HCT116 (cell line): ENCODE results near the gene SOCS3. TPM values are rescaled to one million over a fixed set of nuclear protein-coding genes. Genes with fewer than 3 reads are reported as not detected.

Experiments used
- ATAC-seq: fragments of 200-7000 bp; cut with Tn5 transposase; 2 replicates; pipeline ENCODE4 v1.9.1; 2020; ENCODE audit warnings: mild to moderate bottlenecking, moderate library complexity
- BruUV-seq: library from RNA; stranded (reverse); fragments of 400-500 nt; replicated peaks from 2 replicates; lab custom pipeline; 2021; lab: Mats Ljungman, UMichigan
- CTCF ChIA-PET: fragments of 300-600 bp; sonication (Branson Sonifier 250); formaldehyde crosslinking; loops from one replicate; lab custom pipeline; 2021; ENCODE audit warnings: antibody characterized with exemption; lab: Charles Lee
- POLR2A ChIA-PET: fragments of 300-600, 350-600 bp; sonication (Branson Sonifier 250); formaldehyde crosslinking; loops from one replicate; lab custom pipeline; 2021; ENCODE audit warnings: antibody characterized with exemption; lab: Charles Lee
- RAD21 ChIA-PET, 2 experiments: fragments of 300-600 bp; sonication (Branson Sonifier 250); formaldehyde crosslinking; loops; one replicate each; lab custom pipeline; 2023; ENCODE audit warnings: low total read pairs in 2 of 2; ENCODE audit not compliant: uncharacterized antibody in 2 of 2, unreplicated experiment in 2 of 2, low non-redundant PET in 1 of 2; lab: Charles Lee
- DNase-seq: peaks from one replicate; pipeline ENCODE4 v3.0.0-alpha.2; 2010; ENCODE audit warnings: low read depth, low spot score
- H2AFZ ChIP-seq: fragments of 200-600 bp; shearing (Covaris generic), sonication (generic); 2 replicates; pipeline ENCODE4 v1.6.1; 2017; ENCODE audit warnings: low read depth, mixed run types, mixed read lengths, antibody characterized with exemption, low read length; ENCODE audit not compliant: poor library complexity, severe bottlenecking
- H3K27ac ChIP-seq: 2 replicates; pipeline ENCODE4 v1.5.1; 2012; ENCODE audit warnings: low read depth, low read length
- H3K27me3 ChIP-seq: fragments of 200-600 bp; sonication (generic); 2 replicates; pipeline ENCODE4 v1.6.1; 2016; ENCODE audit warnings: mixed run types, low read length, mixed read lengths; ENCODE audit not compliant: insufficient read depth
- H3K36me3 ChIP-seq, 2 experiments: fragments of 200-500 bp in 1 of 2; fragments of 200-600 bp in 1 of 2; sonication (Bioruptor generic) in 1 of 2; sonication (generic) in 1 of 2; 2 replicates each; pipeline versions ENCODE4 v1.5.1 to v1.6.1; 2014 to 2016; ENCODE audit warnings: low read length in 2 of 2, inconsistent platforms in 1 of 2, mixed read lengths in 1 of 2, mixed run types in 1 of 2; ENCODE audit not compliant: insufficient read depth in 2 of 2, control insufficient read depth in 1 of 2
- H3K4me1 ChIP-seq, 2 experiments: fragments of 200-600 bp in 1 of 2; sonication (generic) in 1 of 2; 2 replicates each; pipeline versions ENCODE4 v1.5.1 to v1.6.1; 2012 to 2017; ENCODE audit warnings: low read length in 2 of 2, inconsistent platforms in 1 of 2, mild to moderate bottlenecking in 1 of 2, mixed read lengths in 1 of 2, mixed run types in 1 of 2, moderate library complexity in 1 of 2; ENCODE audit not compliant: insufficient read depth in 2 of 2, control insufficient read depth in 1 of 2
- H3K4me2 ChIP-seq: fragments of 200-600 bp; sonication (generic); 2 replicates; pipeline ENCODE4 v1.6.1; 2017; ENCODE audit warnings: mixed run types, low read length, mixed read lengths
- H3K4me3 ChIP-seq, 2 experiments: fragments of 200-600 bp in 1 of 2; sonication (generic) in 1 of 2; replicated peaks in 1 of 2; 2 replicates each; pipeline ENCODE4 v1.5.1; 2011 to 2016; ENCODE audit warnings: low read length in 2 of 2, control low read depth in 1 of 2, low read depth in 1 of 2, mild to moderate bottlenecking in 1 of 2, mixed read lengths in 1 of 2, mixed run types in 1 of 2
- H3K79me2 ChIP-seq: fragments of 200-600 bp; sonication (generic); 2 replicates; pipeline ENCODE4 v1.6.1; 2017; ENCODE audit warnings: mild to moderate bottlenecking, mixed run types, low read length, moderate library complexity, mixed read lengths; ENCODE audit not compliant: insufficient read depth
- H3K9ac ChIP-seq: fragments of 200-600 bp; sonication (generic); 2 replicates; pipeline ENCODE4 v1.6.1; 2016; ENCODE audit warnings: low read length, mixed read lengths
- H3K9me2 ChIP-seq: fragments of 200-600 bp; sonication (generic), shearing (Covaris generic); 2 replicates; pipeline ENCODE4 v1.6.1; 2017; ENCODE audit warnings: mixed run types, mild to moderate bottlenecking, moderate library complexity; ENCODE audit not compliant: insufficient read depth
- H3K9me3 ChIP-seq, 2 experiments: fragments of 200-500 bp in 1 of 2; fragments of 200-600 bp in 1 of 2; sonication (Bioruptor generic) in 1 of 2; sonication (generic) in 1 of 2; 2 replicates each; pipeline ENCODE4 v1.6.1; 2014 to 2017; ENCODE audit warnings: low read length in 2 of 2, mixed read lengths in 2 of 2, inconsistent platforms in 1 of 2, low read depth in 1 of 2, mild to moderate bottlenecking in 1 of 2, mixed run types in 1 of 2, moderate library complexity in 1 of 2; ENCODE audit not compliant: control insufficient read depth in 1 of 2, insufficient read depth in 1 of 2
- H4K20me1 ChIP-seq: fragments of 200-600 bp; sonication (generic), shearing (Covaris generic); 2 replicates; pipeline ENCODE4 v1.6.1; 2017; ENCODE audit warnings: mixed run types, mild to moderate bottlenecking, moderate library complexity; ENCODE audit not compliant: insufficient read depth
- CBX3 ChIP-seq: IDR thresholded peaks from 2 replicates; pipeline ENCODE4 v1.6.1; 2012; ENCODE audit warnings: low read depth
- CEBPB ChIP-seq: IDR thresholded peaks from 2 replicates; pipeline ENCODE4 v1.6.1; 2012; ENCODE audit warnings: low read depth
- EGR1 ChIP-seq: IDR thresholded peaks from 2 replicates; pipeline ENCODE4 v1.6.1; 2012; ENCODE audit warnings: low read depth
- FOSL1 ChIP-seq: IDR thresholded peaks from 2 replicates; pipeline ENCODE4 v1.6.1; 2012; ENCODE audit warnings: low read depth
- POLR2A ChIP-seq: IDR thresholded peaks from 2 replicates; pipeline ENCODE4 v1.7.0; 2011; ENCODE audit warnings: borderline replicate concordance; ENCODE audit not compliant: insufficient read depth, insufficient read length; ENCODE audit errors: extremely low read depth
- SIN3A ChIP-seq: IDR thresholded peaks from 2 replicates; pipeline ENCODE4 v1.6.1; 2012; ENCODE audit warnings: low read depth
- SRF ChIP-seq: IDR thresholded peaks from 2 replicates; pipeline ENCODE4 v1.6.1; 2012; ENCODE audit warnings: low read depth
- YY1 ChIP-seq: IDR thresholded peaks from 2 replicates; pipeline ENCODE4 v1.6.1; 2011; ENCODE audit warnings: low read length, low read depth, moderate library complexity, mild to moderate bottlenecking; ENCODE audit not compliant: insufficient replicate concordance; ENCODE audit errors: extremely low read depth
- ZFX ChIP-seq: fragments of 450-650 bp; IDR thresholded peaks from 2 replicates; pipeline ENCODE4 v1.6.1; 2017
- ZNF274 ChIP-seq: fragments of 200-500 bp; sonication (Bioruptor generic); IDR thresholded peaks from 2 replicates; pipeline ENCODE4 v1.6.1; 2014; ENCODE audit warnings: mild to moderate bottlenecking, low read depth, low read length, inconsistent platforms
- intact Hi-C: fragments of 100-400 bp; cut with micrococcal nuclease; formaldehyde crosslinking; loops from 2 replicates; pipeline ENCODE4 v1.10.0; 2022
- total RNA-seq: library from RNA; stranded (reverse); gene quantifications from one replicate; pipeline ENCODE4 v1.2.1, GENCODE V29; 2021; ENCODE audit not compliant: unreplicated experiment
- TF ChIP-seq, protein P1 (sequence below), 3 experiments: fragments of 200-600 bp in 1 of 3; sonication (generic) in 1 of 3; IDR thresholded peaks in 2 of 3; conservative IDR thresholded peaks in 1 of 3; 2 replicates each; pipeline ENCODE4 v1.5.1; 2012 to 2017; ENCODE audit warnings: low read depth in 2 of 3, low read length in 2 of 3, antibody characterized with exemption in 1 of 3, borderline replicate concordance in 1 of 3, control low read depth in 1 of 3, mild to moderate bottlenecking in 1 of 3, mixed read lengths in 1 of 3, mixed run types in 1 of 3, moderate library complexity in 1 of 3; ENCODE audit not compliant: insufficient read depth in 1 of 3
- TF ChIP-seq, protein P2 (sequence below): IDR thresholded peaks from 2 replicates; pipeline ENCODE4 v1.6.1; 2012; ENCODE audit warnings: low read depth

SOCS3 gene
- total RNA-seq, 1 experiment from 2014 or later = 26.7 TPM

- Histone ChIP-seq H3K4me3 (no peak overlapping the region), H3K9me2 (no peaks in the 10 kb centered on the region), H2AFZ (no peak overlapping the region), H3K4me2 (no peak overlapping the region), H4K20me1 (no peaks in the 10 kb centered on the region), H3K79me2 (no peaks in the 10 kb centered on the region), H3K27me3 (no peaks in the 10 kb centered on the region), H3K27ac (no peak overlapping the region), H3K4me1 (peaks cover 3 to 5% of the 10 kb centered on the region in 2 experiments; a peak in 2 of 4 replicates), H3K9ac (no peak overlapping the region), H3K36me3 (no peaks in the 10 kb centered on the region), H3K9me3 (no peaks in the 10 kb centered on the region)
- intact Hi-C loops = no loop called here
- TF ChIP-seq CBX3 (no peak), YY1 (no peak), ZNF274 (no peak), EGR1 (no peak), CEBPB (no peak), POLR2A (no peak), SIN3A (no peak), SRF (no peak), FOSL1 (no peak), ZFX (no peak)
- TF ChIP-seq, protein P1, sequence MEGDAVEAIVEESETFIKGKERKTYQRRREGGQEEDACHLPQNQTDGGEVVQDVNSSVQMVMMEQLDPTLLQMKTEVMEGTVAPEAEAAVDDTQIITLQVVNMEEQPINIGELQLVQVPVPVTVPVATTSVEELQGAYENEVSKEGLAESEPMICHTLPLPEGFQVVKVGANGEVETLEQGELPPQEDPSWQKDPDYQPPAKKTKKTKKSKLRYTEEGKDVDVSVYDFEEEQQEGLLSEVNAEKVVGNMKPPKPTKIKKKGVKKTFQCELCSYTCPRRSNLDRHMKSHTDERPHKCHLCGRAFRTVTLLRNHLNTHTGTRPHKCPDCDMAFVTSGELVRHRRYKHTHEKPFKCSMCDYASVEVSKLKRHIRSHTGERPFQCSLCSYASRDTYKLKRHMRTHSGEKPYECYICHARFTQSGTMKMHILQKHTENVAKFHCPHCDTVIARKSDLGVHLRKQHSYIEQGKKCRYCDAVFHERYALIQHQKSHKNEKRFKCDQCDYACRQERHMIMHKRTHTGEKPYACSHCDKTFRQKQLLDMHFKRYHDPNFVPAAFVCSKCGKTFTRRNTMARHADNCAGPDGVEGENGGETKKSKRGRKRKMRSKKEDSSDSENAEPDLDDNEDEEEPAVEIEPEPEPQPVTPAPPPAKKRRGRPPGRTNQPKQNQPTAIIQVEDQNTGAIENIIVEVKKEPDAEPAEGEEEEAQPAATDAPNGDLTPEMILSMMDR (IDR thresholded peaks at IDR 0.05 in 2 of 3, conservative IDR thresholded peaks at IDR 0.05 in 1 of 3; ENCODE audit: borderline replicate concordance in 1 of 3, insufficient read depth in 1 of 3, low read depth in 2 of 3, low read length in 2 of 3) = no peak
- TF ChIP-seq, protein P2, sequence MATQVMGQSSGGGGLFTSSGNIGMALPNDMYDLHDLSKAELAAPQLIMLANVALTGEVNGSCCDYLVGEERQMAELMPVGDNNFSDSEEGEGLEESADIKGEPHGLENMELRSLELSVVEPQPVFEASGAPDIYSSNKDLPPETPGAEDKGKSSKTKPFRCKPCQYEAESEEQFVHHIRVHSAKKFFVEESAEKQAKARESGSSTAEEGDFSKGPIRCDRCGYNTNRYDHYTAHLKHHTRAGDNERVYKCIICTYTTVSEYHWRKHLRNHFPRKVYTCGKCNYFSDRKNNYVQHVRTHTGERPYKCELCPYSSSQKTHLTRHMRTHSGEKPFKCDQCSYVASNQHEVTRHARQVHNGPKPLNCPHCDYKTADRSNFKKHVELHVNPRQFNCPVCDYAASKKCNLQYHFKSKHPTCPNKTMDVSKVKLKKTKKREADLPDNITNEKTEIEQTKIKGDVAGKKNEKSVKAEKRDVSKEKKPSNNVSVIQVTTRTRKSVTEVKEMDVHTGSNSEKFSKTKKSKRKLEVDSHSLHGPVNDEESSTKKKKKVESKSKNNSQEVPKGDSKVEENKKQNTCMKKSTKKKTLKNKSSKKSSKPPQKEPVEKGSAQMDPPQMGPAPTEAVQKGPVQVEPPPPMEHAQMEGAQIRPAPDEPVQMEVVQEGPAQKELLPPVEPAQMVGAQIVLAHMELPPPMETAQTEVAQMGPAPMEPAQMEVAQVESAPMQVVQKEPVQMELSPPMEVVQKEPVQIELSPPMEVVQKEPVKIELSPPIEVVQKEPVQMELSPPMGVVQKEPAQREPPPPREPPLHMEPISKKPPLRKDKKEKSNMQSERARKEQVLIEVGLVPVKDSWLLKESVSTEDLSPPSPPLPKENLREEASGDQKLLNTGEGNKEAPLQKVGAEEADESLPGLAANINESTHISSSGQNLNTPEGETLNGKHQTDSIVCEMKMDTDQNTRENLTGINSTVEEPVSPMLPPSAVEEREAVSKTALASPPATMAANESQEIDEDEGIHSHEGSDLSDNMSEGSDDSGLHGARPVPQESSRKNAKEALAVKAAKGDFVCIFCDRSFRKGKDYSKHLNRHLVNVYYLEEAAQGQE = no peak
- no TSS peak for BruUV-seq
- POLR2A ChIA-PET = no interaction called here
- CTCF ChIA-PET = interaction anchor here (2.1 kb wide), 1 partner anchor 10 kb away, joined by 15 read pairs; no protein-coding TSS in a partner anchor
- ATAC-seq = no peak
- no peak for DNase-seq
- RAD21 ChIA-PET = interaction anchor here in 1 of 2 experiments (0.7 kb wide), 1 partner anchor 352 kb away, joined by 3 read pairs; no protein-coding TSS in a partner anchor
Measured at GRCh38 chr17:78371056-78371455, 11.2 kb upstream of the SOCS3 start.
